ENCODE results near the gene VPS51. TPM values are rescaled to one million over a fixed set of nuclear protein-coding genes. Genes with fewer than 3 reads are reported as not detected.

The VPS51 gene
- total and polyA plus RNA-seq, 2 of the 13 experiments (the other 11 are each of a cell fraction or from before 2014, with no cell fraction given): 76.3 to 90.6 TPM

DNA sequence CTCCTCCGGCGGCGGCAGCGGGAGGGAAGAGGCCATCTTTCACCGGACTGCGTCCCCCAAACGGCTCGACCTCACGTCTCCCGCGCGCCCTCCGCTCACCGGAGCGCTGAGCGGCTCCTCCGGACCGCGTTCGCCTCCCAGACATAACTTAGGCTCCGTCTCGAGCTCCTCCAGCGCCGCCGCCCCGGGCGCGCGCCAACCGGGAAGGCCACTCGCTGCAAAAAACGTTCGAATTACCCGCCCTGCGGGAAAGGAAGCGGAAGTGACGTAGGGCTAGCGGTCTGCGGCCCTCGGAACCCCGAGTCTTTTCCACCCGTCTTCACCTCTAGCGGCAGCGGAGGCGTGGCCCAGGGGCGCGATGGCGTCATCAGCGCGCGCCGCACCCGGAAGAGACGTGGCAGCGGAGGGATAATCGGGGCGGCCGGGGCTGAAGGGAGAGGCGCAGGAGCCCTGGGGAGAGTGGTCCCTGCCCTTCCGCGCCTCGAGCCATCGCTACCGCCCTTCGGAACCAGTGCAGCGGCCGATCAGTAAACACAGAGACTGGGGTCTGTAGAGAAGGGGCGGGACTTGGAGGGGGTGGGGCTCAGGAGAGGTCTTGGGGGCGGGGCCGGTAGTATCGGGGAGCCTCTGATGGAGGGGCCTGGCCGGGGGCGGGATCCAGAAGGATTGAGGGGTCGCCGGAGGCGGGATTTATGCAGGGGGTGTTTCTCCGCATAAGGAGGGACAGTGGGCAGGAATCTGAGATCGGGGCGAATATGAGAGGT lies 12.0 kb upstream of the VPS51 start, which contains the start of the genes CDCA5 and ZFPL1 (continued):
- TF ChIP-seq GMEB1 (CRISPR knock-in tag; IDR thresholded peaks at IDR 0.05; ENCODE audit: borderline replicate concordance) (peak; percentile 94), HNRNPL (IDR thresholded peaks at IDR 0.05; ENCODE audit: low read depth, low read length) (0 out of 2 replicates have a peak, but pooled peaks have one; percentile 56), ZNF687 (CRISPR knock-in tag; IDR thresholded peaks at IDR 0.05) (peak; percentile 86), ZNF441 (CRISPR knock-in tag; IDR thresholded peaks at IDR 0.05; ENCODE audit: borderline replicate concordance) (no peak), KMT2B (CRISPR knock-in tag; IDR thresholded peaks at IDR 0.05) (peak; percentile 93), PATZ1 (CRISPR knock-in tag; IDR thresholded peaks at IDR 0.05) (peak; percentile 59), STAT5B (CRISPR knock-in tag; IDR thresholded peaks at IDR 0.05) (peak; percentile 28; the same call in 1 of the 2 replicates), SP1 (IDR thresholded peaks at IDR 0.05) (0 out of 2 replicates have a peak, but pooled peaks have one; percentile 26), SP1 (CRISPR knock-in tag; IDR thresholded peaks at IDR 0.05) (peak; percentile 99)
- TF ChIP-seq, protein P1, sequence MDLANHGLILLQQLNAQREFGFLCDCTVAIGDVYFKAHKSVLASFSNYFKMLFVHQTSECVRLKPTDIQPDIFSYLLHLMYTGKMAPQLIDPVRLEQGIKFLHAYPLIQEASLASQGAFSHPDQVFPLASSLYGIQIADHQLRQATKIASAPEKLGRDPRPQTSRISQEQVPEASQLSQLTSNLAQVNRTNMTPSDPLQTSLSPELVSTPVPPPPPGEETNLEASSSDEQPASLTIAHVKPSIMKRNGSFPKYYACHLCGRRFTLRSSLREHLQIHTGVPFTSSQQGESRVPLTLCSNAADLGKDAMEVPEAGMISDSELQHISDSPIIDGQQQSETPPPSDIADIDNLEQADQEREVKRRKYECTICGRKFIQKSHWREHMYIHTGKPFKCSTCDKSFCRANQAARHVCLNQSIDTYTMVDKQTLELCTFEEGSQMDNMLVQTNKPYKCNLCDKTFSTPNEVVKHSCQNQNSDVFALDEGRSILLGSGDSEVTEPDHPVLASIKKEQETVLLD (CRISPR knock-in tag; IDR thresholded peaks at IDR 0.05; ENCODE audit: low read depth): peak; percentile 87
- TF ChIP-seq, protein P2, sequence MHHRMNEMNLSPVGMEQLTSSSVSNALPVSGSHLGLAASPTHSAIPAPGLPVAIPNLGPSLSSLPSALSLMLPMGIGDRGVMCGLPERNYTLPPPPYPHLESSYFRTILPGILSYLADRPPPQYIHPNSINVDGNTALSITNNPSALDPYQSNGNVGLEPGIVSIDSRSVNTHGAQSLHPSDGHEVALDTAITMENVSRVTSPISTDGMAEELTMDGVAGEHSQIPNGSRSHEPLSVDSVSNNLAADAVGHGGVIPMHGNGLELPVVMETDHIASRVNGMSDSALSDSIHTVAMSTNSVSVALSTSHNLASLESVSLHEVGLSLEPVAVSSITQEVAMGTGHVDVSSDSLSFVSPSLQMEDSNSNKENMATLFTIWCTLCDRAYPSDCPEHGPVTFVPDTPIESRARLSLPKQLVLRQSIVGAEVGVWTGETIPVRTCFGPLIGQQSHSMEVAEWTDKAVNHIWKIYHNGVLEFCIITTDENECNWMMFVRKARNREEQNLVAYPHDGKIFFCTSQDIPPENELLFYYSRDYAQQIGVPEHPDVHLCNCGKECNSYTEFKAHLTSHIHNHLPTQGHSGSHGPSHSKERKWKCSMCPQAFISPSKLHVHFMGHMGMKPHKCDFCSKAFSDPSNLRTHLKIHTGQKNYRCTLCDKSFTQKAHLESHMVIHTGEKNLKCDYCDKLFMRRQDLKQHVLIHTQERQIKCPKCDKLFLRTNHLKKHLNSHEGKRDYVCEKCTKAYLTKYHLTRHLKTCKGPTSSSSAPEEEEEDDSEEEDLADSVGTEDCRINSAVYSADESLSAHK (CRISPR knock-in tag; IDR thresholded peaks at IDR 0.05; ENCODE audit: borderline replicate concordance): no peak
- TF ChIP-seq, protein P3, sequence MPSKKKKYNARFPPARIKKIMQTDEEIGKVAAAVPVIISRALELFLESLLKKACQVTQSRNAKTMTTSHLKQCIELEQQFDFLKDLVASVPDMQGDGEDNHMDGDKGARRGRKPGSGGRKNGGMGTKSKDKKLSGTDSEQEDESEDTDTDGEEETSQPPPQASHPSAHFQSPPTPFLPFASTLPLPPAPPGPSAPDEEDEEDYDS (CRISPR knock-in tag; IDR thresholded peaks at IDR 0.05): peak; percentile 59; the same call in 1 of the 2 replicates
